Glomerular visceral epithelial cell (primary cell): ENCODE results near the gene SHISA5.
"Not testable (repeated sequence)": the region's sequence is repeated elsewhere in the genome, so short reads cannot be mapped to it uniquely, and the experiment has no call there.

Source experiments
- DNase-seq: peaks from one replicate; pipeline ENCODE4 v3.0.0-alpha.2; 2016; ENCODE audit errors: extremely low spot score

SHISA5 gene

GRCh38 chr3:48477959-48478520 lies 25.9 kb downstream of the SHISA5 start:
- DNase-seq = no peak

- no peak for DNase-seq
Measured at GRCh38 chr3:48476426-48477053, 27.4 kb downstream of the SHISA5 start.

- no peak for DNase-seq
Measured at GRCh38 chr3:48475188-48475587, 28.8 kb downstream of the SHISA5 start.

- no peak for DNase-seq
Measured at GRCh38 chr3:48474619-48475018, 29.4 kb downstream of the SHISA5 start.

- not testable (repeated sequence) for DNase-seq
Measured at GRCh38 chr3:48474031-48474430, 29.9 kb downstream of the SHISA5 start.

GRCh38 chr3:48473617-48473952 lies 30.4 kb downstream of the SHISA5 start:
- no peak for DNase-seq

GRCh38 chr3:48472923-48473616 lies 30.9 kb downstream of the SHISA5 start:
- peak; percentile 95 for DNase-seq

- DNase-seq = no peak
Measured at GRCh38 chr3:48472673-48472922, 31.4 kb downstream of the SHISA5 start.

- DNase-seq = no peak
Measured at GRCh38 chr3:48470286-48470685, 33.7 kb downstream of the SHISA5 start.

GRCh38 chr3:48469046-48469915 lies 34.7 kb downstream of the SHISA5 start:
- DNase-seq = no peak

- no peak for DNase-seq
Measured at GRCh38 chr3:48468329-48468731, 35.6 kb downstream of the SHISA5 start.

- DNase-seq = no peak
Measured at GRCh38 chr3:48467473-48468267, 36.3 kb downstream of the SHISA5 start.

- DNase-seq = no peak
Measured at GRCh38 chr3:48467110-48467454, 36.9 kb downstream of the SHISA5 start.

GRCh38 chr3:48466386-48467109 lies 37.4 kb downstream of the SHISA5 start:
- DNase-seq = peak; percentile 25

- peak; percentile 99 for DNase-seq
Measured at GRCh38 chr3:48465531-48466378, 38.2 kb downstream of the SHISA5 start.

GRCh38 chr3:48465237-48465530 lies 38.8 kb downstream of the SHISA5 start:
- DNase-seq = no peak

- no peak for DNase-seq
Measured at GRCh38 chr3:48464713-48465221, 39.2 kb downstream of the SHISA5 start.

- no peak for DNase-seq
Measured at GRCh38 chr3:48463703-48464102, 40.3 kb downstream of the SHISA5 start.

- DNase-seq = not testable (repeated sequence)
Measured at GRCh38 chr3:48461767-48462166, 42.2 kb downstream of the SHISA5 start.

- no peak for DNase-seq
Measured at GRCh38 chr3:48460517-48460902, 43.5 kb downstream of the SHISA5 start.
